Neural progenitor cell (in vitro differentiated cells): ENCODE data around the gene BRCA1. TPM values are rescaled to one million over a fixed set of nuclear protein-coding genes. Genes with fewer than 3 reads are reported as not detected.
"Not testable (repeated sequence)": the region's sequence is repeated elsewhere in the genome, so short reads cannot be mapped to it uniquely, and the experiment has no call there.

Source experiments
- DNase-seq: peaks from one replicate; pipeline ENCODE4 v3.0.0-alpha.2; 2016; ENCODE audit warnings: low spot score
- H2AFZ ChIP-seq: fragments of 200-600 bp; sonication (generic); replicated peaks from 2 replicates; pipeline ENCODE4 v1.6.1; 2016; ENCODE audit warnings: antibody characterized with exemption
- H3F3A ChIP-seq: fragments of 200-600 bp; sonication (generic); 2 replicates; pipeline ENCODE4 v1.6.1; 2016; ENCODE audit warnings: antibody characterized with exemption, low read depth
- H3K27ac ChIP-seq: fragments of 200-600 bp; sonication (generic); 2 replicates; pipeline ENCODE4 v1.5.1; 2016; ENCODE audit warnings: mild to moderate bottlenecking
- H3K27me3 ChIP-seq: fragments of 200-600 bp; sonication (generic); 2 replicates; pipeline ENCODE4 v1.6.1; 2016; ENCODE audit warnings: mild to moderate bottlenecking, moderate library complexity
- H3K36me3 ChIP-seq: fragments of 200-600 bp; sonication (generic); 2 replicates; pipeline ENCODE4 v1.5.1; 2016
- H3K4me1 ChIP-seq: fragments of 200-600 bp; sonication (generic); 2 replicates; pipeline ENCODE4 v1.6.1; 2016; ENCODE audit warnings: mixed run types
- H3K4me2 ChIP-seq: fragments of 200-600 bp; sonication (generic); 2 replicates; pipeline ENCODE4 v1.6.1; 2016
- H3K4me3 ChIP-seq: fragments of 200-600 bp; sonication (generic); 2 replicates; pipeline ENCODE4 v1.5.1; 2016
- H3K79me2 ChIP-seq: fragments of 200-600 bp; sonication (generic); 2 replicates; pipeline ENCODE4 v1.6.1; 2016; ENCODE audit warnings: low read depth
- H3K9ac ChIP-seq: fragments of 200-600 bp; sonication (generic); 2 replicates; pipeline ENCODE4 v1.6.1; 2016
- H3K9me3 ChIP-seq: fragments of 200-600 bp; sonication (generic); 2 replicates; pipeline ENCODE4 v1.5.1; 2016; ENCODE audit warnings: low read depth
- H4K20me1 ChIP-seq: fragments of 200-600 bp; sonication (generic); 2 replicates; pipeline ENCODE4 v1.6.1; 2016; ENCODE audit warnings: low read depth
- H3K27ac Mint-ChIP-seq: 3 replicates; pipeline ENCODE4 v1.8.0; 2021; ENCODE audit warnings: mixed read lengths
- H3K27me3 Mint-ChIP-seq: 2 replicates; pipeline ENCODE4 v1.8.0; 2022; ENCODE audit warnings: low read depth, mild to moderate bottlenecking, inconsistent platforms, moderate library complexity, mixed read lengths; ENCODE audit not compliant: insufficient read depth
- H3K36me3 Mint-ChIP-seq: 3 replicates; pipeline ENCODE4 v1.8.0; 2021; ENCODE audit warnings: mixed read lengths
- H3K4me1 Mint-ChIP-seq: 3 replicates; pipeline ENCODE4 v1.8.0; 2021; ENCODE audit warnings: mixed read lengths
- H3K4me3 Mint-ChIP-seq: 3 replicates; pipeline ENCODE4 v1.8.0; 2021; ENCODE audit warnings: mild to moderate bottlenecking, moderate library complexity, mixed read lengths
- H3K9me3 Mint-ChIP-seq: 3 replicates; pipeline ENCODE4 v1.8.0; 2020; ENCODE audit warnings: mixed read lengths
- EZH2 ChIP-seq: fragments of 200-600 bp; sonication (generic); IDR thresholded peaks from 2 replicates; pipeline ENCODE4 v1.6.1; 2017; ENCODE audit warnings: antibody characterized with exemption, mild to moderate bottlenecking, moderate library complexity
- EZH2phosphoT487 ChIP-seq: fragments of 200-600 bp; sonication (generic); IDR thresholded peaks from 2 replicates; pipeline ENCODE4 v1.6.1; 2017; ENCODE audit warnings: antibody characterized with exemption
- total RNA-seq: library from RNA; depleted of rRNA; stranded (reverse); fragments of >200 nt; gene quantifications from 2 replicates; pipeline ENCODE4 v1.2.3, GENCODE V29; 2015; ENCODE audit warnings: low replicate concordance
- TF ChIP-seq, protein P1 (sequence below): fragments of 200-600 bp; sonication (generic); IDR thresholded peaks from 2 replicates; pipeline ENCODE4 v1.5.1; 2017; ENCODE audit warnings: antibody characterized with exemption, mild to moderate bottlenecking

Gene BRCA1
- total RNA-seq, 1 donor from 2014 or later, result 77.3 TPM

DNA sequence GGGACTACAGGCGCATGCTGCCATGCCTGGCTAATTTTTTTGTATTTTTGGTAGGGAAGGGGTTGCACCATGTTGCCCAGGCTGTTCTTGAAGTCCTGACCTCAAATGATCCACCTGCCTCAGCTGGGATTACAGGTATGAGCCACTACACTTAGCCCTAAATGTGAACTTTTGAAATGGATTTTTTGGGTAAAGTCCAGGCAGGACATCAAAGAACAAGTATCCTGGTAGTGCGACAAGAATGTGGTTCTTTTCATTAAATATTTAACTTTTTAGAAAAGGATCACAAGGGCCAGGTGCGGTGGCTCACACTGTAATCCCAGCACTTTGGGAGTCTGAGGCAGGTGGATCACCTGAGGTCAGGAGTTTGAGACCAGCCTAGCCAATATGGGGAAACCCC, 30.5 kb upstream of the BRCA1 start:
- H3K4me1 Mint-ChIP-seq, result no peaks in the 10 kb centered on the region
- no peaks in the 10 kb centered on the region for H3K9me3 ChIP-seq
- H3K4me3 Mint-ChIP-seq, result no peak overlapping the region

GRCh38 chr17:43153197-43153835, 28.2 kb upstream of the BRCA1 start:
- not testable (repeated sequence) for H3K4me1 Mint-ChIP-seq, H3K27me3 ChIP-seq, H3K9me3 ChIP-seq, H3K36me3 ChIP-seq, DNase-seq, H3K4me3 ChIP-seq, H3K27ac Mint-ChIP-seq, H2AFZ ChIP-seq, H3K9me3 Mint-ChIP-seq, H3K79me2 ChIP-seq, H3K4me1 ChIP-seq, H3K4me2 ChIP-seq, H3K4me3 Mint-ChIP-seq, H3F3A ChIP-seq, H3K27me3 Mint-ChIP-seq, H4K20me1 ChIP-seq, H3K9ac ChIP-seq, H3K27ac ChIP-seq
- H3K36me3 Mint-ChIP-seq, result peaks cover 11% of the 10 kb centered on the region

More for the DNA sequence above, 30.5 kb upstream of the BRCA1 start:
- H3K9me3 Mint-ChIP-seq, result no peaks in the 10 kb centered on the region
- Histone ChIP-seq H3K79me2 (no peaks in the 10 kb centered on the region), H3K4me2 (no peak overlapping the region), H3K36me3 (peaks cover 6% of the 10 kb centered on the region), H2AFZ (no peak overlapping the region), H3F3A (no peaks in the 10 kb centered on the region), H3K9ac (no peak overlapping the region), H4K20me1 (no peaks in the 10 kb centered on the region), H3K27me3 (no peaks in the 10 kb centered on the region), H3K4me3 (no peak overlapping the region), H3K27ac (no peak overlapping the region), H3K4me1 (no peaks in the 10 kb centered on the region)
- peaks cover 11% of the 10 kb centered on the region for H3K36me3 Mint-ChIP-seq
- H3K27ac Mint-ChIP-seq, result no peak overlapping the region
- no peak for DNase-seq
- H3K27me3 Mint-ChIP-seq, result no peaks in the 10 kb centered on the region
- no peak for TF ChIP-seq EZH2
- no peak for TF ChIP-seq EZH2phosphoT487
- TF ChIP-seq, protein P1, sequence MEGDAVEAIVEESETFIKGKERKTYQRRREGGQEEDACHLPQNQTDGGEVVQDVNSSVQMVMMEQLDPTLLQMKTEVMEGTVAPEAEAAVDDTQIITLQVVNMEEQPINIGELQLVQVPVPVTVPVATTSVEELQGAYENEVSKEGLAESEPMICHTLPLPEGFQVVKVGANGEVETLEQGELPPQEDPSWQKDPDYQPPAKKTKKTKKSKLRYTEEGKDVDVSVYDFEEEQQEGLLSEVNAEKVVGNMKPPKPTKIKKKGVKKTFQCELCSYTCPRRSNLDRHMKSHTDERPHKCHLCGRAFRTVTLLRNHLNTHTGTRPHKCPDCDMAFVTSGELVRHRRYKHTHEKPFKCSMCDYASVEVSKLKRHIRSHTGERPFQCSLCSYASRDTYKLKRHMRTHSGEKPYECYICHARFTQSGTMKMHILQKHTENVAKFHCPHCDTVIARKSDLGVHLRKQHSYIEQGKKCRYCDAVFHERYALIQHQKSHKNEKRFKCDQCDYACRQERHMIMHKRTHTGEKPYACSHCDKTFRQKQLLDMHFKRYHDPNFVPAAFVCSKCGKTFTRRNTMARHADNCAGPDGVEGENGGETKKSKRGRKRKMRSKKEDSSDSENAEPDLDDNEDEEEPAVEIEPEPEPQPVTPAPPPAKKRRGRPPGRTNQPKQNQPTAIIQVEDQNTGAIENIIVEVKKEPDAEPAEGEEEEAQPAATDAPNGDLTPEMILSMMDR, result no peak

- Mint-ChIP-seq H3K9me3 (no peaks in the 10 kb centered on the region), H3K4me1 (no peaks in the 10 kb centered on the region), H3K36me3 (peaks cover 8% of the 10 kb centered on the region), H3K4me3 (no peak overlapping the region), H3K27me3 (no peaks in the 10 kb centered on the region), H3K27ac (no peak overlapping the region)
- TF ChIP-seq, protein P1, result no peak
- no peak for TF ChIP-seq EZH2
- TF ChIP-seq EZH2phosphoT487, result no peak
- no peaks in the 10 kb centered on the region for H3F3A ChIP-seq
- no peaks in the 10 kb centered on the region for H4K20me1 ChIP-seq
- no peak overlapping the region for H2AFZ ChIP-seq
- no peak overlapping the region for H3K27ac ChIP-seq
- no peak overlapping the region for H3K4me3 ChIP-seq
- H3K9me3 ChIP-seq, result no peaks in the 10 kb centered on the region
- no peak for DNase-seq
- H3K36me3 ChIP-seq, result no peaks in the 10 kb centered on the region
- no peak overlapping the region for H3K4me2 ChIP-seq
- H3K9ac ChIP-seq, result no peak overlapping the region
- no peaks in the 10 kb centered on the region for H3K4me1 ChIP-seq
- H3K27me3 ChIP-seq, result no peaks in the 10 kb centered on the region
- no peaks in the 10 kb centered on the region for H3K79me2 ChIP-seq
These were observed 26.8 kb upstream of the BRCA1 start for GRCh38 chr17:43151880-43152456.

DNA sequence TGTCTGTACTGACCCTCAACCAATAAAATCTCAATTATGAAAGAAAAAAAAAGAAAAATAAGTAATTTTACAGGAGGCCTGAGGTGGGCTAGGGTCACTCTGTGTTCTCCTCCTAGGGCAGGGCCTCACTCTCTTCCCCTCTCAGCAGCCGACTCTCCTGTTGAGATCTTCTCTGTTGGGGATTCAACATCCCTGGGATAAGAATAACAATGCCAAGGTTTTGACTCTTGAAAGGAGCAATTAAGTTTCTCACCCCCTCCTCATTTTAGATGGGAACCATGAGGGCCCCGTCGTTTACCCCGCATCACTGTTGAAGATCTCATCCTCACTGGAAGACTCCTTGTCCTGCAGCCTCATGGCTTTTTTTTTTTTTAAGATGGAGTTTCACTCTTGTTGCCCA, 21.5 kb upstream of the BRCA1 start:
- Histone ChIP-seq H3K27ac (no peak overlapping the region), H3K4me3 (no peak overlapping the region), H4K20me1 (no peaks in the 10 kb centered on the region), H3K4me2 (no peak overlapping the region), H3K79me2 (no peaks in the 10 kb centered on the region), H3K27me3 (no peaks in the 10 kb centered on the region), H3K36me3 (no peaks in the 10 kb centered on the region), H3K9me3 (no peaks in the 10 kb centered on the region), H2AFZ (no peak overlapping the region), H3K9ac (no peak overlapping the region), H3K4me1 (no peaks in the 10 kb centered on the region), H3F3A (no peaks in the 10 kb centered on the region)
- Mint-ChIP-seq H3K4me1 (no peaks in the 10 kb centered on the region), H3K9me3 (no peaks in the 10 kb centered on the region), H3K4me3 (no peak overlapping the region), H3K27ac (no peak overlapping the region), H3K27me3 (no peaks in the 10 kb centered on the region), H3K36me3 (peaks cover 2% of the 10 kb centered on the region)
- no peak for TF ChIP-seq EZH2phosphoT487
- no peak for TF ChIP-seq EZH2
- TF ChIP-seq, protein P1, result no peak
- no peak for DNase-seq
